AG04449 (cell line): Measurements from ENCODE around the gene CCDC6.
"Not testable (repeated sequence)": the region's sequence is repeated elsewhere in the genome, so short reads cannot be mapped to it uniquely, and the experiment has no call there.

ENCODE experiments used
- CTCF ChIA-PET: fragments of 350-600 bp; formaldehyde crosslinking; extraction: SDS; loops from one replicate; lab custom pipeline; 2021; ENCODE audit warnings: antibody characterized with exemption; lab: Yijun Ruan, JAX
- POLR2A ChIA-PET: fragments of 400-600, 350-600 bp; formaldehyde crosslinking; extraction: SDS; loops from one replicate; lab custom pipeline; 2020; ENCODE audit warnings: antibody characterized with exemption, inconsistent platforms; lab: Yijun Ruan, JAX
- DNase-seq: peaks from one replicate; pipeline ENCODE4 v3.0.0-alpha.2; 2010; ENCODE audit warnings: low read depth, low spot score
- H3K4me3 ChIP-seq: 2 replicates; pipeline ENCODE4 v1.5.1; 2011; ENCODE audit warnings: low read depth, mild to moderate bottlenecking, control low read depth, low read length
- TF ChIP-seq, protein P1 (sequence below): IDR thresholded peaks from one replicate; pipeline ENCODE4 v1.5.1; 2011; ENCODE audit warnings: mild to moderate bottlenecking, moderate library complexity, low read length, control low read depth, inconsistent platforms; ENCODE audit not compliant: insufficient read depth; ENCODE audit errors: missing control alignments

Gene CCDC6

DNA sequence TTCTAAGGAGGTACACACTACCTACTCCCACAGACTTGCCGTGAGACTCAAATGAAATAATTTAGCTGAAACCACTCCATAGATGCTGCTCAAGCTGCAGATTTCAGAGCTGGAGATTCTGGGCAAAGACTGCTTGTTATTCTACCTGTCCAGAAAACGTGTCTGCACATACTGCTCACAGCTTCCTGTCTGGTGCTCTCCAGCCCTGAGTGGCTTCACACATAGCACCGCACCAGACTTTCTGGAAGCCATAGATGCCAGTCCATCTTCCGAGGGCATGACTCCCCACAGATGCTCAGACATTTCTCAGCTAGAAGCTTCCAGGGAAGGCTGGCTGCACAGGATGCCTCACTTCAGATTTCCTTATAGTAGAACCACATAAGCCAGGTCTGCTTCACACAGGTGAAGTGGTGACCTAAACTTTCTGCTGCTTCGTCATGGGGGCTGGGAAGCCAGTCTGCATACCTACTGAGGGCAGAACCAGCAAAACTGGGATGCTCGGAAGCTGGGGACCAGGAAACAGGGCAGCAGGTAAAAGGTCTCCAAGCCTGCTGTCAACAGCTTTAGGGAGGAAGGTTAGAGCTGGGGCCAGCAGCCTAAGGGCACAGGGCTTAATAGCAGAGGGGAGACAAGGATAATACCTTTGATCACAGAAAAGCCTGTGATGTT lies 18.2 kb downstream of the CCDC6 start:
- no peak overlapping the region for H3K4me3 ChIP-seq
- ChIA-PET POLR2A (no interaction called here), CTCF (interaction anchor here (2.0 kb wide), 1 partner anchor 18 kb away, joined by 11 read pairs; the partner anchor contains the start of gene CCDC6)
- DNase-seq = no peak
- TF ChIP-seq, protein P1, sequence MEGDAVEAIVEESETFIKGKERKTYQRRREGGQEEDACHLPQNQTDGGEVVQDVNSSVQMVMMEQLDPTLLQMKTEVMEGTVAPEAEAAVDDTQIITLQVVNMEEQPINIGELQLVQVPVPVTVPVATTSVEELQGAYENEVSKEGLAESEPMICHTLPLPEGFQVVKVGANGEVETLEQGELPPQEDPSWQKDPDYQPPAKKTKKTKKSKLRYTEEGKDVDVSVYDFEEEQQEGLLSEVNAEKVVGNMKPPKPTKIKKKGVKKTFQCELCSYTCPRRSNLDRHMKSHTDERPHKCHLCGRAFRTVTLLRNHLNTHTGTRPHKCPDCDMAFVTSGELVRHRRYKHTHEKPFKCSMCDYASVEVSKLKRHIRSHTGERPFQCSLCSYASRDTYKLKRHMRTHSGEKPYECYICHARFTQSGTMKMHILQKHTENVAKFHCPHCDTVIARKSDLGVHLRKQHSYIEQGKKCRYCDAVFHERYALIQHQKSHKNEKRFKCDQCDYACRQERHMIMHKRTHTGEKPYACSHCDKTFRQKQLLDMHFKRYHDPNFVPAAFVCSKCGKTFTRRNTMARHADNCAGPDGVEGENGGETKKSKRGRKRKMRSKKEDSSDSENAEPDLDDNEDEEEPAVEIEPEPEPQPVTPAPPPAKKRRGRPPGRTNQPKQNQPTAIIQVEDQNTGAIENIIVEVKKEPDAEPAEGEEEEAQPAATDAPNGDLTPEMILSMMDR = no peak

- ChIA-PET POLR2A (no interaction called here), CTCF (no interaction called here)
- DNase-seq = no peak
- no peak overlapping the region for H3K4me3 ChIP-seq
- TF ChIP-seq, protein P1 = no peak
These were observed 19.4 kb downstream of the CCDC6 start for GRCh38 chr10:59887006-59887405.

GRCh38 chr10:59885430-59886134 lies 20.8 kb downstream of the CCDC6 start:
- DNase-seq = no peak
- POLR2A ChIA-PET = no interaction called here
- H3K4me3 ChIP-seq = no peak overlapping the region
- TF ChIP-seq, protein P1 = no peak
- CTCF ChIA-PET = interaction anchor here (1.0 to 1.1 kb wide), 2 partner anchors 10 to 22 kb away, joined by 3 read pairs; no protein-coding TSS in a partner anchor

- CTCF ChIA-PET, POLR2A ChIA-PET: not testable (repeated sequence)
These were observed 21.5 kb downstream of the CCDC6 start for GRCh38 chr10:59884893-59885292.

GRCh38 chr10:59881640-59882039 lies 24.7 kb downstream of the CCDC6 start:
- ChIA-PET CTCF (no interaction called here), POLR2A (no interaction called here)
- DNase-seq = no peak
- no peak overlapping the region for H3K4me3 ChIP-seq
- TF ChIP-seq, protein P1 = no peak

More at GRCh38 chr10:59884893-59885292, 21.5 kb downstream of the CCDC6 start:
- DNase-seq, H3K4me3 ChIP-seq: not testable (repeated sequence)

DNA sequence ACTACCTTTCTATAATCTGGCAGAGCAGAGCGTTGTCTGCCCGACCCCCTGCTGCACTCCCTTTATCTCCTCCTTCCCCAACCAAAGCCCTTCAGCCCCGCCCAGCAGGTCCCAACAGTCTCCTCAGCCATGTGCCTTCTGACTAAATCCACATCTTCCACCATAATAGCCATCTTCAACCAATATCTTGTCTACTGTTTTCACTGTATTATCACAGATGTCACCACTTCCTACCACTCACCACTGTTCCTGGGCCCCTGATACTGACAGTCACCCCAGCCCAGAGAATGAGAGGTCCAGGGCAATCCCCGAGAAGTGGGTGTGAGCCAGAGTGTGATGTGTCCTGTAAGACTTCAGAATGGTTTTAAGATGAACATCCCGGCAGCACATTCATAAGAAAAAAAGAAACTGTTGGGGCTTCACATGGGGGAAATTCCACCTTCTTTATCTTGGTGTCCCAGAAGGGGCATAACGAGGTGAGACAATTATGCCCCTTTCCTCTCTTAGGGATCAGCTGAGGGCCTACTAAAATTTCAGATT lies 25.3 kb downstream of the CCDC6 start:
- no peak overlapping the region for H3K4me3 ChIP-seq
- CTCF ChIA-PET = no interaction called here
- TF ChIP-seq, protein P1 = no peak
- POLR2A ChIA-PET = no interaction called here
- no peak for DNase-seq
